CD4-positive, alpha-beta T cell treated with Interleukin-4 for 1 hour (primary cell): ENCODE data around the gene SEMA7A.

Source experiments
- DNase-seq, 2 donors: peaks; one replicate each; pipeline ENCODE4 v3.0.0-alpha.2; 2020 to 2022

SEMA7A gene

GRCh38 chr15:74451861-74452835 is 18.4 kb upstream of the SEMA7A start:
- no peak for DNase-seq

- no peak for DNase-seq
These were observed 17.6 kb upstream of the SEMA7A start for GRCh38 chr15:74451322-74451721.

- DNase-seq = no peak
These were observed 16.0 kb upstream of the SEMA7A start for GRCh38 chr15:74449643-74450205.

- no peak for DNase-seq
These were observed 15.3 kb upstream of the SEMA7A start for GRCh38 chr15:74449095-74449494.

DNA sequence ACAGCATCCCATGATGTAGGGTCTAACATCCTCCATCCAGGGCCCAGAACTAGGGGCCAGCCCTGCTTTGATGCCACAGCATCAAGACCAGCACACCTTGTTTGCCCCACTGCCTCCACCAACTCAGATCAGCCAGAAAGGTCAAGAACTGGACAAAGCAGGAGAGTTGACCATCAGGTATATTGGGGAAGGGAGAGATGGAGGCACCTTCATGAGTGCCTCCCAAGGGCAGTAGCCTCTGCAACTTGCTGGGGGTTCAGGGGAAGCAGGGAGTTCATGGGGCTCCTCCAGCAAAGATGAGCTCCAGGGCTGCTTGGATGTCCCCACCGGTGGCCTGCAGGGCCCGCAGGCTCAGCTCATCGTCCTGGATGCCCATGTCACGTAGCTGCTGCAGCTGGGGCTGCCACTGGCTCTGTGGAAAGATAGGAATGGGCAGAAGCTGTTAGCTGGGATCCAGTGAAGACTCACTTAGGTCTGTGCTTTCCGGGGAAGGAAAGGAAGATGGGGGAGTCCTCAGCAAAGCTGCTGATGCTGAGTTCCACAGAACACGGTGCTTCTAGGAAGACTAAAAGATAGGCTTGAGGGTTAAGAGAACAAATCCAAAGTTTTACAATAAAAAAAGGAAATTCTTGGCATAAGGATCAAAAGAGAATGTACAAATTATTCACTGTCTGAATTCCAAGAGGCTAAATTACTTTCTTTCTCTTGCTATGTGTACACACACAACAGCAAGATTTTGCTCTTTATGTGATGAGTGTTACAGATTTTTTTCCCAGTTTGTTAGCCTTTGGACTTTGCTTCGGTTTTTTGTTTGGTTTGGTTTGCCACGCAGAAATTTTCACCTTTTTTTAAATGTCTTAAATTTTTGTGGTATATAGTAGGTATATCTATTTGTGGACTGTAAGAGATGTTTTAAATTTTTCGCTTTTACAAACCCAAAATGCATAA is 12.3 kb upstream of the SEMA7A start:
- no peak for DNase-seq

GRCh38 chr15:74444106-74445062 is 10.6 kb upstream of the SEMA7A start:
- no peak for DNase-seq

GRCh38 chr15:74443100-74443909 is 9.5 kb upstream of the SEMA7A start:
- DNase-seq = no peak

- DNase-seq = no peak
These were observed 8.8 kb upstream of the SEMA7A start for GRCh38 chr15:74442604-74443003.

- no peak for DNase-seq
These were observed 8.3 kb upstream of the SEMA7A start for GRCh38 chr15:74442063-74442462.

GRCh38 chr15:74441248-74441941 is 7.6 kb upstream of the SEMA7A start:
- DNase-seq = no peak

- peak; percentile 78 to 82 for DNase-seq
These were observed 5.1 kb upstream of the SEMA7A start for GRCh38 chr15:74438721-74439316.

DNA sequence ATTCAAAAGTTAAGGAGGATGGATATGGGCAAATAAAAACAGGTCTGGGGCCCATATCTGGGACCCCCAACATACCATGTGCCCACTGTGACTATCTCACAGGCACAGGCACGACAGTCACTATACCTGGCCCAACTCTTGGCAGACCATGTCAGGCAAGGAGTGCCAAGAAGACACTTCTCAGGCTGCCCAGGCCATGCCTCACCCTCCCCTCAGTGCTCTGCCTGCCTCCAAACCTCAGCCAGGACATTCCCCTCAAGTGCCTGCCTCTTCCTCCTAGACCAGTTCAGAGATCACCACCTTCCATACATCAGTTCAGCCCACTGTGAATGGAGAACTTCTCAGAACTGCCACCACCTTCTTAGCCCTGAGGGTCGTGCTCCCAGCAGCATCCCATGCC is 4.4 kb upstream of the SEMA7A start:
- DNase-seq = no peak

- DNase-seq = no peak
These were observed 742 bp upstream of the SEMA7A start for GRCh38 chr15:74434263-74435136.

- no peak for DNase-seq
These were observed 678 bp downstream of the SEMA7A start for GRCh38 chr15:74432968-74433591.

DNA sequence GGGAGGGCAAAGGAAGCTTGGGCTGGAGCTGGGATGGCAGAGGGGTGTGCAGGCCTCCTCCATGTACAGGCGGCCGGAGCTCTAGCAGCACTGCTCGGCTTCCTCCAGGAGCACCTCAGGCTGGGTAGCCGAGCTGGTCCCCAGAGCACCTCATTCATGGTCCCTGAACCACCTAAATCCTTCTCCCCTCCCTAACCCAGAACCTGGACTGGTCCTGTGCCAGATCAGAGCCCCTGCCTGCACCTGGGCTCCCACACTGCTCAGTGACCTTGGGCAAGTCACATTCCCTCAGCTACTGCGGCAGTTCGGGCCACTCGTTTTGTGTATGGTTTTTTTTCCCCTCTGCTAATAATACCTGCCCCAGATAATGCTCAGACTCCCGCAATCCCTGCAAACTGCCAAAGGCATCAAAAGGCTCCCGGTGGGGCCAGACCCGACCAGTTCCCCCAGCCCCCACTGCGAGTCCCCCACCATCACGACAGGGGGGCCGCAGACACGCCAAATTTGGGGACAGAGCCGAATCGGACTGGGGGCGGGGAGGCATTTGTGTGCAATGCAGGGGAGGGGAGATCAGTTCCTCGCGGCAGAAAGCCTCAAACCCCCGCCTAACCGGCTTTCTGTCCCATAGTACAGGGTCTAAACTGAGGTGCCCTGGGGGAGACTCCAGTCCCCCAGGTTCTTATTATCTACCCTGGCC is 1.3 kb downstream of the SEMA7A start:
- no peak for DNase-seq

- no peak for DNase-seq
These were observed 2.1 kb downstream of the SEMA7A start for GRCh38 chr15:74431645-74432044.

DNA sequence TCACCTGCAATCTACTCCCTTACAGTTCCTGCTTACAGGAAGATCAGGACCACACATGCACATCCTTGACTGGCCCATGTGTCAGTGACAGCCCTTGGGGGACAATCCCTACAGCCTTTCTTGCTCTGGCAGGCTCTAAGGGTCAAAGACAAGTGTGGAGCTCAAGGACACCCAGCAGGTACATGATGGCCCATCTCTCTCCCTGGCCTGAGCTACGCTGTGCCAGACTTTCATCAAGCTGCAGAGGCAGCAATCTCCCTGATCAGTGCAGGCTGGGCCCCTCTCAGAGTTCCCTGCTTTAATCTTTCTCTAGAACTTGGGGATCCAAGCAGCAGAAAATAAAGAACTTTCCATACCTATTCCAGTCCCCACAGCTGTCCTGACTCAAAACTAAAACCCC is 2.6 kb downstream of the SEMA7A start:
- no peak for DNase-seq

GRCh38 chr15:74430510-74430951 is 3.2 kb downstream of the SEMA7A start:
- peak in 1 of 2 donors; percentile 52 for DNase-seq
